GM18499 (cell line): Measurements from ENCODE around the gene CDK3.
"Not testable (repeated sequence)": the region's sequence is repeated elsewhere in the genome, so short reads cannot be mapped to it uniquely, and the experiment has no call there.

ENCODE experiments used
- ATAC-seq: cut with Tn5 transposase; IDR thresholded peaks from one replicate; pipeline ENCODE4 v1.9.1; 2021; ENCODE audit warnings: moderate number of reproducible peaks; ENCODE audit not compliant: insufficient read depth, unreplicated experiment

The CDK3 gene

GRCh38 chr17:76036497-76037261 lies 36.0 kb downstream of the CDK3 start:
- no peak for ATAC-seq

- no peak for ATAC-seq
These were observed 37.4 kb downstream of the CDK3 start for GRCh38 chr17:76038050-76038449.

GRCh38 chr17:76039121-76039520 lies 38.5 kb downstream of the CDK3 start:
- ATAC-seq, result no peak

GRCh38 chr17:76040376-76040775 lies 39.7 kb downstream of the CDK3 start:
- no peak for ATAC-seq

- ATAC-seq, result not testable (repeated sequence)
These were observed 42.2 kb downstream of the CDK3 start for GRCh38 chr17:76042868-76043267.

- ATAC-seq, result not testable (repeated sequence)
These were observed 43.9 kb downstream of the CDK3 start for GRCh38 chr17:76044475-76045007.

GRCh38 chr17:76046064-76046463 lies 45.4 kb downstream of the CDK3 start:
- ATAC-seq, result no peak

- ATAC-seq, result no peak
These were observed 47.5 kb downstream of the CDK3 start for GRCh38 chr17:76048025-76048605.

- no peak for ATAC-seq
These were observed 48.1 kb downstream of the CDK3 start for GRCh38 chr17:76048711-76049110.

GRCh38 chr17:76049239-76049638 lies 48.6 kb downstream of the CDK3 start:
- no peak for ATAC-seq

GRCh38 chr17:76049836-76050537 lies 49.3 kb downstream of the CDK3 start:
- no peak for ATAC-seq

GRCh38 chr17:76050538-76051467 lies 50.1 kb downstream of the CDK3 start:
- ATAC-seq, result no peak

- no peak for ATAC-seq
These were observed 50.9 kb downstream of the CDK3 start for GRCh38 chr17:76051561-76051960.

- ATAC-seq, result no peak
These were observed 52.8 kb downstream of the CDK3 start for GRCh38 chr17:76053246-76054111.

GRCh38 chr17:76054112-76054476 lies 53.4 kb downstream of the CDK3 start:
- no peak for ATAC-seq
